ENCODE results near the gene SFMBT2. TPM values are rescaled to one million over a fixed set of nuclear protein-coding genes. Genes with fewer than 3 reads are reported as not detected.

The SFMBT2 gene
- total RNA-seq, 1 donor from 2014 or later: 7.2 TPM

DNA sequence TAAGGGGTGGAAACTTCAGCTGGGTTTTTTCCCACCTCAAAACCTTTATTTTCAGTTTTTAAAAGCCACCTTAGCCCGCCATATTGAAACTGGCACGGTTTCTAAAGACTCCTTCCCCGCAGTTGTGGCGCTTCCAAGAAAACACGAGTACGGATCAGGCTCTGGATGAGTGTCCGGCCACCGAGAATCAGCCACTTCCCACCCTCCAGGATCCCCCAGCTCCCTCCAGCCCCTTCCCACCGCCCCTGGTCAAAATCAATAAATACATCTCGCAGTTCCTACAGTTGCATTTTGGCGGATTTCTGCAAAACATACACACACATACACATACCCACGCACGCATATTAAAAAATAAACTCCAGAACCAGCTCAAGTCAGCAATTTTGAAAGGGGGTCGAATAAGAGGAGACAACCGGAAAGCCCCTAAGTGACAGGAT lies 1.1 kb downstream of the SFMBT2 start:
- Mint-ChIP-seq H3K27ac (peak overlapping the region; percentile 83), H3K27me3 (peaks cover 92% of the 10 kb centered on the region), H3K9me3 (no peaks in the 10 kb centered on the region), H3K4me1 (ENCODE audit: unreplicated experiment) (peaks cover 15% of the 10 kb centered on the region), H3K36me3 (peaks cover 1% of the 10 kb centered on the region), H3K4me3 (peak overlapping the region; percentile 93)
- no peak for DNase-seq (ENCODE audit: extremely low spot score, unreplicated experiment)
- TF ChIP-seq, protein P1, sequence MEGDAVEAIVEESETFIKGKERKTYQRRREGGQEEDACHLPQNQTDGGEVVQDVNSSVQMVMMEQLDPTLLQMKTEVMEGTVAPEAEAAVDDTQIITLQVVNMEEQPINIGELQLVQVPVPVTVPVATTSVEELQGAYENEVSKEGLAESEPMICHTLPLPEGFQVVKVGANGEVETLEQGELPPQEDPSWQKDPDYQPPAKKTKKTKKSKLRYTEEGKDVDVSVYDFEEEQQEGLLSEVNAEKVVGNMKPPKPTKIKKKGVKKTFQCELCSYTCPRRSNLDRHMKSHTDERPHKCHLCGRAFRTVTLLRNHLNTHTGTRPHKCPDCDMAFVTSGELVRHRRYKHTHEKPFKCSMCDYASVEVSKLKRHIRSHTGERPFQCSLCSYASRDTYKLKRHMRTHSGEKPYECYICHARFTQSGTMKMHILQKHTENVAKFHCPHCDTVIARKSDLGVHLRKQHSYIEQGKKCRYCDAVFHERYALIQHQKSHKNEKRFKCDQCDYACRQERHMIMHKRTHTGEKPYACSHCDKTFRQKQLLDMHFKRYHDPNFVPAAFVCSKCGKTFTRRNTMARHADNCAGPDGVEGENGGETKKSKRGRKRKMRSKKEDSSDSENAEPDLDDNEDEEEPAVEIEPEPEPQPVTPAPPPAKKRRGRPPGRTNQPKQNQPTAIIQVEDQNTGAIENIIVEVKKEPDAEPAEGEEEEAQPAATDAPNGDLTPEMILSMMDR (conservative IDR thresholded peaks at IDR 0.05): no peak

DNA sequence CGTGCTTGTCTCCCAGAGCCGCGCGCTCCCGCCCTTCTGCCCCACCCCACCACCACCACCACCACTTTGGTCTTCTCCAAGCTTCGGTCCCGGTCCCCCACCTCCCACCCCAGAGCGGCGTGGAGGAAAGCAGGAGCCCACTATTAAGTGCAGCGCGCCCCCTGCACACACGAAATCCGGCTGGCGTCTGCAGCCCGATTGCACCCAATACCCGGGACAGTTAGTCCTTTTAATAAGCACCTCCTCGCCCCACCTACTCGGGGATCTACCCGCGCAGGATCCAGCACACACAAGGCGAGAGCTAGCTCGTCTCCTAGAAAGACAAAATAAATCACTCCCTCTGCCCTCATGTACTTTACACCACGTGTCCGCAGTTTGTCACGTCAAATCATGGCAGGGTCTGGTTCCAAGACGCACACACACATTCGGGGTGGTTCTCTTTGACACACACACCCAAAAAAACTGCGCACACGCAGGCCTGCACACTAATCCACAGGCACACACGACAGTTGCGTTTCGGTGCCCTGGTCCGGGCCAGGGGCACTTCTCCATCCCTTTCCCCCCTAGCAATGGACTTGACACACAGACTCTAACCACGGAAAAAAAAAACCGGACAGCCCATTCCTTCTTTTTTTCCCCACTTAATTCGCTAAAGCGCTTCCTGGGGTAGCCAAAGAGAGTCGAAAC lies 1.6 kb downstream of the SFMBT2 start:
- H3K4me3 Mint-ChIP-seq: peak overlapping the region; percentile 93
- H3K27ac Mint-ChIP-seq: peak overlapping the region; percentile 83
- peaks cover 7% of the 10 kb centered on the region for H3K36me3 Mint-ChIP-seq
- peaks cover 92% of the 10 kb centered on the region for H3K27me3 Mint-ChIP-seq
- DNase-seq (ENCODE audit: extremely low spot score, unreplicated experiment): no peak
- H3K9me3 Mint-ChIP-seq: no peaks in the 10 kb centered on the region
- peaks cover 15% of the 10 kb centered on the region for H3K4me1 Mint-ChIP-seq (ENCODE audit: unreplicated experiment)
- TF ChIP-seq, protein P1 (conservative IDR thresholded peaks at IDR 0.05): no peak

DNA sequence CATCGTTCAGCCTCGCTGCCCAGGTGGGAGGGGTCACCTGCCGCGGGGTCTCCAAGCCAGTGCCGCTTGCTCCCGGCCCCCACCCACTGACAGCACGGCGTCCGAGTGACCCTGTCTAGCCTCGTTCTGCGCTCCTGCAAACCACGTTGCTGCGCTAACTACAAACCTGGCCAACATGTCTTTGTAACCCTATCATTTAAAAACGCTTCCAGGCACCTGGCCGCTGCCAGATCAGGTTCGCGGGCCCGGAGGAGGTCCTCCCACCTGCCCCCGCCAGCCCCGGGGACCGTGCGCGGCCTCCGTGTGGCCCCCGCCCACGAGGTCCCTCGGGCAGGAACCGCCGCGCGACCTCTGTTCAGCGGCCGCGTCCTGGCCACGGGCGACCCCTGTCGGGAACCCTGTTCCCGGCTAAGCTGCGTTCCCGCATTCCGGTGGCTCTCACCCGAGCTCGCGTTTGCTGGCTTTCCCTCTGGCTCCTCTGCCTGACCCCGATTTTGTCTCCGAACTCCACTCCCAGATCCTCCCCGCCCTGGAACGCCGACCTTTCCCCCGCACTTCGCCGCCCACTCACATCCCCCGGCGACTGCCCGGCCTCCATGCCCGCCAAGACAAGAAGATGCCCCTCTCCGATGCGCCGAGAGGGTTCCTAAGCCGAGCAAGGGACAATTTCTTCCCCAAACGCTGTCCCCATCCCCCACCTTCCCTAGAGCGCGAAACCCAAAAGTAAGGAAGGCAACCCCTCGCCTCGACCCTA lies 2.4 kb downstream of the SFMBT2 start:
- Mint-ChIP-seq H3K27me3 (peaks cover 90% of the 10 kb centered on the region), H3K4me1 (ENCODE audit: unreplicated experiment) (peaks cover 15% of the 10 kb centered on the region), H3K36me3 (peaks cover 8% of the 10 kb centered on the region), H3K4me3 (peak overlapping the region; percentile 93), H3K9me3 (no peaks in the 10 kb centered on the region), H3K27ac (peak overlapping the region; percentile 83)
- DNase-seq (ENCODE audit: extremely low spot score, unreplicated experiment): no peak
- TF ChIP-seq, protein P1 (conservative IDR thresholded peaks at IDR 0.05): peak; percentile 71

DNA sequence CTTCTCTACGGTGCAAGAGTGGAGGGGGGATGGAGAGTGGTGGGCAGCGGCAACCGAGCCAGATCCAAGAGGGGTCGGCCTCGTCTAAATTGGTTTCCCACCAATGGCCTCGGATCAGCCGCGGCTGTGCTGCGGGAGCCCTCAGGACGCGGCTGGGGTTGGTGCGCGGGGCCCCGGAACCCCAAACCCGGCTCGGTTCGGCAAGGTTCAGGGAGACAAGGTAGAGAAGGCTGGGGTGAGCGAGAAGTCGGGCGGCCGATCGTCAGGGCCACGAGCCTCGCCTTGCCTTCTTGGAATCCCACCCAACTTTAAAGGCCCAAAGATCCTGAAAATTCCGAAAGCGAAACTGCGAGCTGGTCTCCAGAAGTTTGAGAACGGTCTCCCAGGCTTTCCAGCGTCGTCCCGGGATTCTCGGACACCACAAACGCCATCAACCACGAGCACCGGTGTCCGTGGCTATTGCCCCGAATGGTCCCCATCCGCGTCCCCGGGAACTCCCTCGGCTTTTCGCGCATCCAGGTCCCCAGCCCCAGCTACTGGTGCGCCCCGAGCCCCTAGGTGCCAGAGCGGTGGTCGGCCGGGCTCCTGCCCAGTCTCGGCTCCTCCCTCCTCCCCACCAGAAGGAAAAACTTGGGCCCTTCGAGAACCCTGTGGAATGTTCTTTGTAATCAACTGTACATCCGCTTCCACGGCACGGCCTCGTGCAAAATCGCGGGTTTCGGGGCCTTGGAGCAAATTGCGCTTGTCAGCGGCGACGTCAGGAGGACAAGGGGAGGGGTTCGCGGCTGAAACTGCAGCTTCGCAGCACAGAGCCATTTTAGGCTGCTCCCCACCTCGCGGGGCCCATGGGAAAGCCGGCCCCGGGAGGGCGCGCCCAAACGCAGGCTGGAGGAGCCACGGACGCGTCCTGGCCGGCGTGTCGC lies 3.2 kb downstream of the SFMBT2 start:
- no peak for DNase-seq (ENCODE audit: extremely low spot score, unreplicated experiment)
- Mint-ChIP-seq H3K4me1 (ENCODE audit: unreplicated experiment) (peaks cover 15% of the 10 kb centered on the region), H3K9me3 (no peaks in the 10 kb centered on the region), H3K27me3 (peaks cover 90% of the 10 kb centered on the region), H3K4me3 (peak overlapping the region; percentile 87), H3K36me3 (peaks cover 8% of the 10 kb centered on the region), H3K27ac (peak overlapping the region; percentile 61)
- TF ChIP-seq, protein P1 (conservative IDR thresholded peaks at IDR 0.05): no peak

DNA sequence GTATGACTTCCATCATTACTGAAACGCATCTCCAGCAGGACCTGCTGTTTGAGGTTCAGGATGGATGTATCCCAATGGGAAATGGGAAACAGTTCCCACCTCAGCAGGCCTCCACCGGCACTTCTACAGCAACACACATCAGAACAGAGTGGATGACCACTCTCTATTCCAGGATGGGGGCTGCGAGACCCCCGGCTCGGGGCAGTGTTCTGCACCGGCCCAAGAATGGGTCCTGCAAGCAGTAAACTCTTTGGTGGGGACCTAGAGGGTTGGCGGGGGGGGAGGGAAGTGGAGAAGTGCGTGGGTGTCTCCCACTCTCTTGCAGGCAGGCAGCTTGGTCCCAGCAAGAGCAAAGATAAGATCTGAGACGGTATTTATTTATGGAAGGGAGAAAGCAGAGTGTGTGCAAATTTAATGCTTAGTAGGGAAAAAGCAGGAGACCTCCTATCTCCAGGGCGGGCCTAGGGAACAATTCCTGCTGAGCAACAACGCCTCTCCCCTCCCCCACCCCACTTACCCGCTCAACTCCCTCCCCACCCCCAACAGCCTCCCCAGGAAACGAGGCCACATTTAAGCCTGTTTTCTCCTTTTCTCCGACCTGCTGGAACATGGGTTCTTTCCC lies 4.0 kb downstream of the SFMBT2 start:
- peak overlapping the region; percentile 87 for H3K4me3 Mint-ChIP-seq
- no peaks in the 10 kb centered on the region for H3K9me3 Mint-ChIP-seq
- peaks cover 86% of the 10 kb centered on the region for H3K27me3 Mint-ChIP-seq
- no peak for DNase-seq (ENCODE audit: extremely low spot score, unreplicated experiment)
- TF ChIP-seq, protein P1 (conservative IDR thresholded peaks at IDR 0.05): no peak
- H3K4me1 Mint-ChIP-seq (ENCODE audit: unreplicated experiment): peaks cover 15% of the 10 kb centered on the region
- no peak overlapping the region for H3K27ac Mint-ChIP-seq
- H3K36me3 Mint-ChIP-seq: peaks cover 8% of the 10 kb centered on the region
